Myocyte (in vitro differentiated cells): ENCODE data around the gene RACGAP1. TPM values are rescaled to one million over a fixed set of nuclear protein-coding genes. Genes with fewer than 3 reads are reported as not detected.
"Not testable (repeated sequence)": the region's sequence is repeated elsewhere in the genome, so short reads cannot be mapped to it uniquely, and the experiment has no call there.

Experiments
- DNase-seq: peaks from one replicate; pipeline ENCODE4 v3.0.0-alpha.2; 2012; ENCODE audit warnings: low read depth
- total RNA-seq: library from RNA; depleted of rRNA; stranded (reverse); fragments of >200 nt; gene quantifications from 2 replicates; pipeline ENCODE4 v1.2.3, GENCODE V29; 2014

RACGAP1 gene
- total RNA-seq, 1 donor from 2014 or later, result 12.8 TPM

- no peak for DNase-seq
Measured at GRCh38 chr12:49990273-49990672, 35.0 kb downstream of the RACGAP1 start.

- DNase-seq, result not testable (repeated sequence)
Measured at GRCh38 chr12:49989400-49989799, 35.9 kb downstream of the RACGAP1 start.

GRCh38 chr12:49987625-49988303 lies 37.5 kb downstream of the RACGAP1 start:
- DNase-seq, result no peak

- DNase-seq, result not testable (repeated sequence)
Measured at GRCh38 chr12:49986476-49986875, 38.8 kb downstream of the RACGAP1 start.

GRCh38 chr12:49985981-49986380 lies 39.3 kb downstream of the RACGAP1 start:
- DNase-seq, result no peak

- no peak for DNase-seq
Measured at GRCh38 chr12:49984476-49985359, 40.6 kb downstream of the RACGAP1 start.

- peak; percentile 66 for DNase-seq
Measured at GRCh38 chr12:49983892-49984291, 41.4 kb downstream of the RACGAP1 start.

GRCh38 chr12:49982246-49983087 lies 42.8 kb downstream of the RACGAP1 start:
- no peak for DNase-seq

GRCh38 chr12:49980501-49981349 lies 44.6 kb downstream of the RACGAP1 start:
- DNase-seq, result no peak

- DNase-seq, result no peak
Measured at GRCh38 chr12:49979791-49980190, 45.5 kb downstream of the RACGAP1 start.

- DNase-seq, result no peak
Measured at GRCh38 chr12:49979016-49979586, 46.2 kb downstream of the RACGAP1 start.

- no peak for DNase-seq
Measured at GRCh38 chr12:49978125-49978524, 47.2 kb downstream of the RACGAP1 start.

GRCh38 chr12:49976557-49976956 lies 48.7 kb downstream of the RACGAP1 start:
- DNase-seq, result no peak

- no peak for DNase-seq
Measured at GRCh38 chr12:49975318-49975761, 50.0 kb downstream of the RACGAP1 start.

- no peak for DNase-seq
Measured at GRCh38 chr12:49974677-49975317, 50.5 kb downstream of the RACGAP1 start.

GRCh38 chr12:49974231-49974675 lies 51.0 kb downstream of the RACGAP1 start:
- peak; percentile 81 for DNase-seq

GRCh38 chr12:49973361-49973830 lies 51.9 kb downstream of the RACGAP1 start:
- DNase-seq, result no peak

GRCh38 chr12:49972641-49973360 lies 52.5 kb downstream of the RACGAP1 start, which contains the start of gene AQP6:
Gene AQP6, plus strand, starts transcription at chr12:49972947. Its CDS starts 227 bp downstream, at chr12:49973174.
- DNase-seq, result no peak

GRCh38 chr12:49972129-49972528 lies 53.2 kb downstream of the RACGAP1 start:
- DNase-seq, result no peak
